K562 (cell line): Measurements from ENCODE around the gene ALAS2. TPM values are rescaled to one million over a fixed set of nuclear protein-coding genes. Genes with fewer than 3 reads are reported as not detected.

Source experiments
- CBX3 ChIP-seq, 2 experiments: IDR thresholded peaks; 1 replicate in 1 of 2; 2 replicates in 1 of 2; pipeline ENCODE4 v1.6.1; 2012; ENCODE audit warnings: inconsistent platforms in 2 of 2, low read length in 2 of 2, borderline replicate concordance in 1 of 2, control low read depth in 1 of 2
- CREM ChIP-seq: IDR thresholded peaks from 2 replicates; pipeline ENCODE4 v1.6.1; 2014; ENCODE audit warnings: antibody characterized with exemption, low read depth
- ETV6 ChIP-seq, 3 experiments: fragments of 150-350 bp in 1 of 3; sonication (generic) in 1 of 3; formaldehyde crosslinking in 1 of 3; IDR thresholded peaks; 2 replicates each; pipeline versions ENCODE4 v1.6.1 to v1.8.0; 2014 to 2022; ENCODE audit warnings: borderline replicate concordance in 2 of 3, low read depth in 2 of 3, antibody characterized with exemption in 1 of 3, low read length in 1 of 3, mild to moderate bottlenecking in 1 of 3, missing genetic modification reagents in 1 of 3
- KAT2B ChIP-seq: IDR thresholded peaks from one replicate; pipeline ENCODE4 v1.6.1; 2012; ENCODE audit warnings: low read depth, mild to moderate bottlenecking, control low read depth, inconsistent platforms, low read length, moderate library complexity
- MAZ ChIP-seq, 2 experiments: fragments of 450-650 bp in 1 of 2; sonication (generic) in 1 of 2; formaldehyde crosslinking; IDR thresholded peaks in 1 of 2; conservative IDR thresholded peaks in 1 of 2; 2 replicates each; pipeline versions ENCODE4 v1.4.0 to v1.5.0; 2020; ENCODE audit warnings: mild to moderate bottlenecking in 1 of 2, missing genetic modification reagents in 1 of 2
- MGA ChIP-seq: fragments of 450-650 bp; IDR thresholded peaks from 2 replicates; pipeline ENCODE4 v1.6.1; 2016; ENCODE audit warnings: mild to moderate bottlenecking, moderate library complexity
- MYNN ChIP-seq, 2 experiments: sonication (generic); formaldehyde crosslinking in 1 of 2; IDR thresholded peaks; 2 replicates each; pipeline versions ENCODE4 v1.5.0 to v1.6.1; 2016 to 2020; ENCODE audit warnings: antibody characterized with exemption in 1 of 2, missing genetic modification reagents in 1 of 2
- NCOA1 ChIP-seq: fragments of 450-650 bp; IDR thresholded peaks from 2 replicates; pipeline ENCODE4 v1.6.1; 2016; ENCODE audit warnings: low read depth
- PHB2 ChIP-seq: fragments of 450-650 bp; IDR thresholded peaks from 2 replicates; pipeline ENCODE4 v1.6.1; 2017; ENCODE audit warnings: low read depth
- POLR3A ChIP-seq: IDR thresholded peaks from 2 replicates; pipeline ENCODE4 v1.6.1; 2011; ENCODE audit warnings: borderline replicate concordance, mild to moderate bottlenecking, moderate library complexity; ENCODE audit not compliant: insufficient read length, insufficient read depth; ENCODE audit errors: extremely low read depth
- TBL1XR1 ChIP-seq, 2 experiments: IDR thresholded peaks; 2 replicates each; pipeline ENCODE4 v1.6.1; 2012; ENCODE audit warnings: improper control_type of control experiment in 2 of 2, low read length in 2 of 2, mild to moderate bottlenecking in 1 of 2
- ZKSCAN8 ChIP-seq: fragments of 200-800 bp; sonication (Bioruptor generic); IDR thresholded peaks from 2 replicates; pipeline ENCODE4 v1.6.1; 2016; ENCODE audit warnings: missing genetic modification characterization, missing compliant biosample characterization
- ZNF197 ChIP-seq: fragments of 200-800 bp; sonication (Bioruptor generic); IDR thresholded peaks from 2 replicates; pipeline ENCODE4 v1.6.1; 2016; ENCODE audit warnings: low read depth, missing genetic modification characterization, missing compliant biosample characterization
- ZNF766 ChIP-seq: fragments of 200-800 bp; sonication (Bioruptor generic); conservative IDR thresholded peaks from 2 replicates; pipeline ENCODE4 v1.6.1; 2016; ENCODE audit warnings: missing genetic modification characterization, missing compliant biosample characterization
- polyA plus RNA-seq, 8 experiments: library from polyadenylated mRNA; depleted of rRNA in 4 of 8; stranded (reverse) in 5 of 8; unstranded in 3 of 8; fragments of >200 nt; fragmentation: Nextera tagmentation in 2 of 8; fragmentation: Illumina TruSeq in 1 of 8; extraction: Ambion mirVana in 2 of 8; extraction: Trizol in 1 of 8; gene quantifications; 2 replicates each; pipeline versions ENCODE4 v1.2.1 to v1.2.3, GENCODE V29; 2011 to 2014; ENCODE audit warnings: inconsistent platforms in 1 of 8, missing spikeins in 1 of 8
- total RNA-seq, 7 experiments: library from RNA; depleted of rRNA in 6 of 7; stranded (reverse); fragments of >200 nt in 6 of 7; fragmentation: Illumina TruSeq in 2 of 7; extraction: Trizol in 2 of 7; gene quantifications; 2 replicates each; pipeline versions ENCODE4 v1.2.1 to v1.2.3, GENCODE V29; 2011 to 2021; ENCODE audit warnings: low replicate concordance in 1 of 7
- TF ChIP-seq, protein P1 (sequence below): sonication (generic); formaldehyde crosslinking; IDR thresholded peaks from 2 replicates; pipeline ENCODE4 v1.8.1; 2022; ENCODE audit warnings: missing genetic modification reagents

The ALAS2 gene
- total and polyA plus RNA-seq, 9 of the 15 experiments (the other 6 are each of a cell fraction or from before 2014, with no cell fraction given), result 14.6 to 101 (median 33.4) TPM

- TF ChIP-seq MGA (no peak), TBL1XR1 (IDR thresholded peaks at IDR 0.05; ENCODE audit: low read length in 2 of 2) (peak; percentile 87 to 93; a peak in 3 of 4 replicates), NCOA1 (peak; percentile 73; the same call in 1 of the 2 replicates), CREM (peak; percentile 62), PHB2 (peak; percentile 81), MAZ (CRISPR knock-in tag; conservative IDR thresholded peaks at IDR 0.05 in 1 of 2, IDR thresholded peaks at IDR 0.05 in 1 of 2) (0 out of 4 replicates have a peak, but pooled peaks have one; percentile 33 to 39), ETV6 (IDR thresholded peaks at IDR 0.05; ENCODE audit: borderline replicate concordance in 1 of 2, low read depth in 2 of 2, low read length in 1 of 2) (0 out of 4 replicates have a peak, but pooled peaks of 1 of the 2 experiments have one; percentile 19), ETV6 (CRISPR knock-in tag; IDR thresholded peaks at IDR 0.05; ENCODE audit: borderline replicate concordance) (no peak), POLR3A (no peak), ZKSCAN8 (CRISPR knock-in tag) (no peak), ZNF197 (no peak), MYNN (IDR thresholded peaks at IDR 0.05) (0 out of 2 replicates have a peak, but pooled peaks have one; percentile 66), MYNN (CRISPR knock-in tag; IDR thresholded peaks at IDR 0.05) (no peak), KAT2B (no peak), ZNF766 (CRISPR knock-in tag) (peak; percentile 70), CBX3 (IDR thresholded peaks at IDR 0.05; ENCODE audit: borderline replicate concordance in 1 of 2, low read length in 2 of 2) (no peak)
- TF ChIP-seq, protein P1, sequence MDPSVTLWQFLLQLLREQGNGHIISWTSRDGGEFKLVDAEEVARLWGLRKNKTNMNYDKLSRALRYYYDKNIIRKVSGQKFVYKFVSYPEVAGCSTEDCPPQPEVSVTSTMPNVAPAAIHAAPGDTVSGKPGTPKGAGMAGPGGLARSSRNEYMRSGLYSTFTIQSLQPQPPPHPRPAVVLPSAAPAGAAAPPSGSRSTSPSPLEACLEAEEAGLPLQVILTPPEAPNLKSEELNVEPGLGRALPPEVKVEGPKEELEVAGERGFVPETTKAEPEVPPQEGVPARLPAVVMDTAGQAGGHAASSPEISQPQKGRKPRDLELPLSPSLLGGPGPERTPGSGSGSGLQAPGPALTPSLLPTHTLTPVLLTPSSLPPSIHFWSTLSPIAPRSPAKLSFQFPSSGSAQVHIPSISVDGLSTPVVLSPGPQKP, result no peak
These were observed 2.7 kb downstream of the ALAS2 start (continued) for GRCh38 chrX:55028040-55028439.
